Choroid plexus epithelial cell (primary cell): Measurements from ENCODE around the gene TP53RK.

ENCODE experiments used
- DNase-seq: peaks from one replicate; pipeline ENCODE4 v3.0.0-alpha.2; 2010; ENCODE audit warnings: low read depth
- H3K4me3 ChIP-seq: 2 replicates; pipeline ENCODE4 v1.5.1; 2011; ENCODE audit warnings: low read depth, mild to moderate bottlenecking, control low read depth, low read length, moderate library complexity
- TF ChIP-seq, protein P1 (sequence below): conservative IDR thresholded peaks from 2 replicates; pipeline ENCODE4 v1.5.1; 2011; ENCODE audit warnings: low read depth, mild to moderate bottlenecking, control low read depth, inconsistent platforms, low read length, moderate library complexity

Gene TP53RK

DNA sequence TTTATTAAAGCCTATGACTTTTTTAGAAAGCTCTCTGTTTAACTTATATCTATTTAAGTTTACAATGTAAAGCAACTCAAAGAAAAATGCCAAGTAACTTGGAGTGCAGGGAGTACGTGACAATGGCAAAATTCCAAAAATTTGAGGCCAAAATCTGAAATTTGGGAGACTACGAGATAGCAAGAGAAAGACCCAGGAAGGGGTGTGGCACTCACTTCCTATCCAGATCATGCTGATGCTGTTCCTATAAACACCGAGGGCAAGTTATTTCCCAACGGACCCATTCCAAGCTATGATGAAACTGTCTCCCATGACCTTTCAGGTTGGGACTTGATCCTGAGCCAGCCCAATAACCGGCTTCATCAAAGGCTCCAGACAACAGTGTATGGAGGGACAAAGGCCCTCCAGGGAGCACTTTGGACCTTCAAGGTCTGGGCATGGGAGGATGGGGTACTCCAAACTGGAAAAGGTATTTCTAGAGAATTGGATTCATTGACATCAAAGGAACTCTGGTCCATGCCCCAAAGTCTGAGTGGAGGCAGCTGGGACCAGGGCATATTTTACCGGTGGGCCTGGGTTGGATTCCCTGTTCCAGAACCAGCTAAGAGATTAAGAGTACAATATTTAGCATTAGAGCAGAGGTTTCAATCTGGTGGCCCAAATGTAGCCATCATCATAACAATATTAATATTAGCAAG is 22.3 kb downstream of the TP53RK start:
- TF ChIP-seq, protein P1, sequence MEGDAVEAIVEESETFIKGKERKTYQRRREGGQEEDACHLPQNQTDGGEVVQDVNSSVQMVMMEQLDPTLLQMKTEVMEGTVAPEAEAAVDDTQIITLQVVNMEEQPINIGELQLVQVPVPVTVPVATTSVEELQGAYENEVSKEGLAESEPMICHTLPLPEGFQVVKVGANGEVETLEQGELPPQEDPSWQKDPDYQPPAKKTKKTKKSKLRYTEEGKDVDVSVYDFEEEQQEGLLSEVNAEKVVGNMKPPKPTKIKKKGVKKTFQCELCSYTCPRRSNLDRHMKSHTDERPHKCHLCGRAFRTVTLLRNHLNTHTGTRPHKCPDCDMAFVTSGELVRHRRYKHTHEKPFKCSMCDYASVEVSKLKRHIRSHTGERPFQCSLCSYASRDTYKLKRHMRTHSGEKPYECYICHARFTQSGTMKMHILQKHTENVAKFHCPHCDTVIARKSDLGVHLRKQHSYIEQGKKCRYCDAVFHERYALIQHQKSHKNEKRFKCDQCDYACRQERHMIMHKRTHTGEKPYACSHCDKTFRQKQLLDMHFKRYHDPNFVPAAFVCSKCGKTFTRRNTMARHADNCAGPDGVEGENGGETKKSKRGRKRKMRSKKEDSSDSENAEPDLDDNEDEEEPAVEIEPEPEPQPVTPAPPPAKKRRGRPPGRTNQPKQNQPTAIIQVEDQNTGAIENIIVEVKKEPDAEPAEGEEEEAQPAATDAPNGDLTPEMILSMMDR: no peak
- H3K4me3 ChIP-seq: no peak overlapping the region
- no peak for DNase-seq

DNA sequence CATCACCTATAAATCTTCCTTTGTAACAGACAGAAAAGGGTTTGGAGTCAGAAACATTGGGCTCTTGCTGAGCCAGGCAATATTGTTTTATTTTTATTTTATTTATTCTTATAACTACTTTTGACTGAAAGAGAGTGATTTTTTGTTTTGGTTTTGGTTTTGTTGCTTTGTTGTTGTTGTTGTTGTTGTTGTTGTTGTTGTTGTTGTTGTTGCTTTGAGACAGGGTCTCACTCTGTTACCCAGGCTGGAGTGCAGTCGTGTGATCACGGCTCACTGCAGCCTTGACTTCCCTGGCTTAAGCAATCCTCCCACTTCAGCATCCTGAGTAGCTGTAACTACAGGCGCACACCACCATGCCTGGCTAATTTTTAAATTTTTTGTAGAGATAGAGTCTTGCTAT is 22.9 kb downstream of the TP53RK start:
- H3K4me3 ChIP-seq: no peak overlapping the region
- DNase-seq: no peak
- TF ChIP-seq, protein P1: no peak

DNA sequence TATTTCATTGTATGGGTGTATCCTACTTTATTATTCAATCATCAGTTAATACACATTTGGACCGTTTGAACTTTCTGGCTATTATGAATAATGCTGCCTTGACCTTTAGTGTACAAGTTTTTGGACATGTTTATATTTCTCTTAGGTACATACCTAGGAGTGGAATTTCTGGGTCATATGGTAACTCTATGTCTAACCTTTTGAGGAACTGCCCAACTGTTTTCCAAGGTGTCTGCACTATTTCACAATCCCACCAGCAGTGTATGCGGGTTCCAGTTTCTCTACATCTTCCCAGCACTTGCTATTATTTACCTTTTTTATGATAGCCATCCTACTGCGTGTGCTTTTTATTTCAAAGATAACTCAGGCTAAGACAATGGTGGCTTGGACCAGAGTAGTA is 23.6 kb downstream of the TP53RK start:
- no peak for DNase-seq
- H3K4me3 ChIP-seq: no peak overlapping the region
- TF ChIP-seq, protein P1: no peak

DNA sequence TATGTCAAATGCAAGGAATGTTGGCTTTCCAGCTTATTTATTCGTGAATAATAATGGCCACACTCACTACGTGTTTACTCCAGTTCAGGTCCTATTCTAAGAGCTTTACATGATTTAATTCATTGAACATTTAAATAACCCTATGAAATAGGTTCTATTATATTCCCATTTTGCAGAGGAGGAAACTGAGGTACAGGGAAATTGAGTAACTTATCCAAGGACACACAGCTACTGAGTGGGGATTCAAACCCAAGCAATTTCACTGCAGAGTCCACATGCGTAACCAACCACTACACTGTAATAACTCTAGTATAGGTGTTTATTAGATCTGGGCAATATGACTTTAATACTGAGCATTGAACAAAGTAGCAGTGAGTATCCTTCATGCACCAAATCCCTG is 25.7 kb downstream of the TP53RK start:
- H3K4me3 ChIP-seq: no peak overlapping the region
- TF ChIP-seq, protein P1: no peak
- no peak for DNase-seq

DNA sequence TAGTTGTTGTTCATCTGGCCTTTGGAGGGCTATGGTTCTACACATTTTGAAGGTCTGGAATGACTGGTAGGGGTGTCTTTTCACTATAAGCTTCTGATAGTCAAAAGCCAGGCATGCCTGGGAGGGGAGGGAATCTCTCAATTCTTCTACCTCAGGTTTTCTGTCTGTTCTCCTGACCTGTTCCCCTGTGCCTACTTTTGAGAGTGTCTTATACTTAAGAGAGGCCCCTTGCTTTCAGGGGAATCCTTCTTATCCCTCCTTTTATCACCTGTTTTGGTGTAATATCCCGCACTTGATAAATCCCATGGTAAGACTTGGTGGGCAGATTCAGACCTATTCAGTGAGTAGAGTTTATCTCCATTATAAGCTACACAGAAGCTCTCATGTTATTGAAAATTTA is 27.6 kb downstream of the TP53RK start:
- DNase-seq: no peak
- H3K4me3 ChIP-seq: no peak overlapping the region
- TF ChIP-seq, protein P1: no peak

DNA sequence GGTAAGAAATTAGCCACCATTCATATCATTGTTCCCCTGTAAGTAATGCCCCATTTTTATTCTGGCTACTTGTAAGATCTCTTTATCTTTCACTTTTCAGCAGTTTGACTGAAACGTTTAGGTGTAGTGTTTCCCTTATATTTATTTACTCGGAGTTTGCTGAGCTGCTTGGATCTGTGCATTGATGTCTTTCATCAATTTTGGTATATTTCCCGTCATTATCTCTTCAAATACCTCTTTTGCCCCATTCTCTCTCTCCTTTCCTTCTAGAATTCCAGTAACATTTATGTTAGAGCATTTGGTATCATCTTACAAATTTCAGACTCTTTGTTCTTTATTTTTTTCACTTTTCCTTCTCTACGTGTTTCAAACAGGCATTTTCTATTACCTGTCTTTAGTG is 28.8 kb downstream of the TP53RK start:
- TF ChIP-seq, protein P1: no peak
- no peak for DNase-seq

DNA sequence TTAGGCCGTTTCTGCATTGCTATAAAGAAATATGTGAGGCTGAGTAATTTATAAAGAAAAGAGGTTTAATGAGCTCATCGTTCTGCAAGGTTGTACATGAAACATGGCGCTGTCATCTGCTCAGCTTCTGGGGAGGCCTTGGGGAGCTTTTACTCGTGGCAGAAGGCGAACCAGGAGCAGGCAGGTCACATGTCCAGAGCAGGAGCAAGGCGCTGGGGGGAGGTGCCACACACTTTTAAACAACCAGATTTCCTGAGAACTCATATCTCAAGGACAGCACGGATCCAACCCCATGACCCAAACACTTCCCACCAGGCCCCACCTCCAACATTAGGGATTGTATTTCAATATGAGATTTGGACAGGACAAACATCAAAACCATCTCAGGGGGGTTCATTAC is 31.6 kb downstream of the TP53RK start:
- no peak overlapping the region for H3K4me3 ChIP-seq
- TF ChIP-seq, protein P1: no peak
- DNase-seq: no peak

More for the DNA sequence above, 28.8 kb downstream of the TP53RK start:
- no peak overlapping the region for H3K4me3 ChIP-seq
